Lower leg skin (tissue), 4 donors: Measurements from ENCODE around the gene TMEM45B. TPM values are rescaled to one million over a fixed set of nuclear protein-coding genes. Genes with fewer than 3 reads are reported as not detected.

ENCODE experiments used
- DNase-seq, 2 donors: peaks; one replicate each; pipeline ENCODE4 v3.0.0-alpha.2; 2019; ENCODE audit warnings: low spot score in 2 of 2
- H3K4me3 ChIP-seq: fragments of 200-600 bp; sonication (generic); 2 replicates; pipeline ENCODE4 v1.5.1; 2017; ENCODE audit warnings: mild to moderate bottlenecking, low read depth; ENCODE audit not compliant: poor library complexity, severe bottlenecking
- POLR2A ChIP-seq, 2 donors: fragments of 450-650 bp; IDR thresholded peaks; one replicate each; pipeline ENCODE4 v1.6.1; 2016 to 2017; ENCODE audit warnings: antibody characterized with exemption in 2 of 2, mild to moderate bottlenecking in 1 of 2, moderate library complexity in 1 of 2
- WGBS, 2 donors: methylation state at CpG; one replicate each; pipeline ENCODE4 v1.1.5; 2018; 5-methylcytosine and 5-hydroxymethylcytosine counted together
- intact Hi-C: fragments of 100-400 bp; cut with DNase I; formaldehyde crosslinking; loops from one replicate; pipeline ENCODE4 v1.15.0; 2023; ENCODE audit warnings: low total_unique reads
- total RNA-seq, 4 donors: library from RNA; depleted of rRNA; stranded (reverse); fragments of >200 nt; gene quantifications; one replicate each; pipeline ENCODE4 v1.1.0, GENCODE V29; 2016
- TF ChIP-seq, protein P1 (sequence below), 3 donors: fragments of 450-650 bp; IDR thresholded peaks; one replicate each; pipeline ENCODE4 v1.5.1; 2016; ENCODE audit warnings: antibody characterized with exemption in 3 of 3, mild to moderate bottlenecking in 3 of 3, moderate library complexity in 2 of 3

TMEM45B gene
- total RNA-seq = 10 to 100 TPM; 50.2 to 76.1 (median 55.1) TPM

DNA sequence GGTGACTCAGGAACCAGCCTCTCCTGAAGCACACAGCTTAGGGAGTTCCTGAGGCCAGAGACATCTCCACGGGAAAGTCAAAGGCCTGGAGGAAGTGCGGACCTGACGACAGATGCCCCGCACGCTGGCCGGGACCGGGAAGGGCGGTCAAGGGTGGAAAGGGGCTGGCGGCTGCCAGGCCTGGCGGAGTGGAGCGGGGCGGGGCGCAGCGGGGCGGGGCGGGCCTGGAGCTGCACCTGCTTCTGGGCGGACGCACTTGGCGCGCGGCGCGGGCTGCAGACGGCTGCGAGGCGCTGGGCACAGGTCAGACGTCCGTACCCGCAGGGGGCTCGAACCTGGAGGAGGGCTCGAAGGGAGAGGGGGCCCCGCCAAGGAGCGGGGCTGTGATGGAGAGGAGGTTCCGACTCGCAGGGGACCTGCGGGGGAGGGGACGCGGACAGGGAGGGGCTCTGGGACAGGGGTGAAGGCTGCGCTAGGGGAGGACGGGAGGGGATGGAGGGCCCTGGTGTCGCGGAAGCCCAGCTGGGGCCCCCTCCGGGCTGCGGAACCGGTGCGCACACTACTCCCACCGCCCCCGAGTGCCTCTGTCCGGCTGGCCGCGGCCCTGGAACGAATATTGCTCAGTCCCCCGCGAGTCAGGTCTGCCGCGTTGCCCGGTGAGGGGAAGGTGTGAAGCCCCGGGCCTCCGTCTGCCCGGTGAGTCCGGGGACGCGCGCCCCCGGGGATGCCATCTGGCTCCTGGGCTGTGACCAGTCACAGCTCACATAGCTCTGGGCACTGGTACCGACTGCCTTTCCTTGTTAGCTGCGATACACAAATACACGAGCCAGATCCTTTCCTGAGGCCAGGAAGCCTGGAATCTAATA lies at the start of gene TMEM45B:
TMEM45B (plus strand) TSS at position 253 of the 866 bp plus-strand sequence. CDS start 36,635 bp downstream, outside the sequence.
- no peak for TF ChIP-seq POLR2A (IDR thresholded peaks at IDR 0.05)
- TF ChIP-seq, protein P1, sequence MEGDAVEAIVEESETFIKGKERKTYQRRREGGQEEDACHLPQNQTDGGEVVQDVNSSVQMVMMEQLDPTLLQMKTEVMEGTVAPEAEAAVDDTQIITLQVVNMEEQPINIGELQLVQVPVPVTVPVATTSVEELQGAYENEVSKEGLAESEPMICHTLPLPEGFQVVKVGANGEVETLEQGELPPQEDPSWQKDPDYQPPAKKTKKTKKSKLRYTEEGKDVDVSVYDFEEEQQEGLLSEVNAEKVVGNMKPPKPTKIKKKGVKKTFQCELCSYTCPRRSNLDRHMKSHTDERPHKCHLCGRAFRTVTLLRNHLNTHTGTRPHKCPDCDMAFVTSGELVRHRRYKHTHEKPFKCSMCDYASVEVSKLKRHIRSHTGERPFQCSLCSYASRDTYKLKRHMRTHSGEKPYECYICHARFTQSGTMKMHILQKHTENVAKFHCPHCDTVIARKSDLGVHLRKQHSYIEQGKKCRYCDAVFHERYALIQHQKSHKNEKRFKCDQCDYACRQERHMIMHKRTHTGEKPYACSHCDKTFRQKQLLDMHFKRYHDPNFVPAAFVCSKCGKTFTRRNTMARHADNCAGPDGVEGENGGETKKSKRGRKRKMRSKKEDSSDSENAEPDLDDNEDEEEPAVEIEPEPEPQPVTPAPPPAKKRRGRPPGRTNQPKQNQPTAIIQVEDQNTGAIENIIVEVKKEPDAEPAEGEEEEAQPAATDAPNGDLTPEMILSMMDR (IDR thresholded peaks at IDR 0.05) = no peak
- intact Hi-C loops = no loop called here
- no peak for DNase-seq
- H3K4me3 ChIP-seq = peak within 1 kb of the TSS; percentile 3
- WGBS, 2 donors = 2 to 6% methylated on average over 58 to 61 of the region's 68 CpGs

DNA sequence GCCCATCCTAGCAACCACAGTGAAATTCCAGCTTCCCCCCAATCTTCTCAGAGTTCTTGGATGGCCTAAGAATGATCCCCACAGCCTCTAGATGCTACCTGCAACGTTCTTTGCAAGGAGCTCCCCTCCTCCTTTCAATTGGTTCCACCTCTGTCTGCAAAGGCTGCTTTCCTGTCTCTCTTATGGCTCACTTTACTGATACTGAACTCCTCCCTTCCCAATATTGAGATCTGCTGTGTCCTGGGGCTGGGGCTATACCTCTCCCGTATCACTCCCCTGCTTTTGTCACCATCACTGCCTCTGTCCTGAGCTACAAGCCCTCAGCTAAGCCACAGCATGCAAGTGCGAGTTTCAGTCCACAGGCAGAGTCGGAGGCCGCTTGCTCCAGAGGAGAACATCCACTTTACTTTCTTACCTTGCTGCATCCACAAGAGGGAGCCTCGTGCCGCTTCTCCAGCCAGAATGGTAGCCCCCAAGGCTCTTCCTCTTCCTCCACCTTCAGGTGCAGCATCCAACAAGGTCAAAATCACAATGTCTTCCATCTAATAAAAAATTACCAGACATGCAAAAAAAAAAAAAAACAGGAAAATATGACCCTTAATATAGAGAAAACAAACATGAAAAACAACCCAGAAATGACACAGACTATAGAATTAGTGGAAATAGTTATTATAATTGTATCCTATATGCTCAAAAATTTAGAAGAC lies 48.6 kb upstream of the TMEM45B start:
- no peak overlapping the region for H3K4me3 ChIP-seq
- intact Hi-C loops = no loop called here
- TF ChIP-seq, protein P1 (IDR thresholded peaks at IDR 0.05) = no peak
- no peak for DNase-seq
- 39 to 42% methylated on average over 7 of the region's 7 CpGs for WGBS, 2 donors

DNA sequence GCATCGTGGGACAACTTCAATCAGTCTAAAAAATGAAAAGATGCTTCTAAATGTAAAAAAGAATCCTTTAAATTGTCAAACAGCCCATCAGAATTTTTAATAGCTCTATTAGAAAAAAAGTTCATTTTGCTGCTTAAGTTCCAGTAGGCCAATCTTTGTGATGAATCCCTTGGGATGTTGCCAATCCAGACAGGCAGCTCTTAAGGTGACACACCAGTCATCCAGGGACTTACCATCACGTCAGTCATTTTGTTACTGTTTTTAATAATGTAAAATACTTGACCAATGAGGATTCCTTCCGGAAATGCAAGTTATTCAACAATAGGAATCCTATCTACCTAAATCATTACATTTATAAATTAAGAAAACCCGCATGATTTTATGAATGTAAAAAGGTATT lies 47.8 kb upstream of the TMEM45B start:
- intact Hi-C loops = no loop called here
- no peak overlapping the region for H3K4me3 ChIP-seq
- 63 to 65% methylated on average over 4 of the region's 4 CpGs for WGBS, 2 donors
- TF ChIP-seq, protein P1 (IDR thresholded peaks at IDR 0.05) = no peak
- TF ChIP-seq POLR2A (IDR thresholded peaks at IDR 0.05) = no peak
- no peak for DNase-seq

DNA sequence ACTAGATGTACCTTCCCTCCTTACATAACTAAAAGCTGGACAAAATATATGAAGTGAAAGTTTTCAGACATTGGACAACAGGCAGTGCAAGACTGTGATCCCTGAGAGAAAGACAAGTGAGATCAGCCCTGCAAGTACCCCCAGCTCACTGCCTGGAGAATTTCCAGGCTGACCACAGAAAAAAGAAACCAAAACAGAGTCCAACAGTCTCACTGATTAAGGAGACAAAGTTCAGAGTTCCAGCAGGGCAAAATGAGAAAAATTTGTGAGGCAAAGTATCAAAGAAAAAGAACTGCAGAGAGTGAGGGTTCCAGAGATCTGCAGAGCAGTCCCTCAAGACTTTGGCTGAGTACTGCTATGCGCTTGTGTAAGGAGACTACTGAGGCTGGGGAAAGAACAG lies 47.3 kb upstream of the TMEM45B start:
- no peak for DNase-seq
- 84 to 96% methylated on average over 1 of the region's 1 CpG for WGBS, 2 donors
- TF ChIP-seq, protein P1 (IDR thresholded peaks at IDR 0.05) = no peak
- TF ChIP-seq POLR2A (IDR thresholded peaks at IDR 0.05) = no peak
- H3K4me3 ChIP-seq = no peak overlapping the region
- intact Hi-C loops = no loop called here

DNA sequence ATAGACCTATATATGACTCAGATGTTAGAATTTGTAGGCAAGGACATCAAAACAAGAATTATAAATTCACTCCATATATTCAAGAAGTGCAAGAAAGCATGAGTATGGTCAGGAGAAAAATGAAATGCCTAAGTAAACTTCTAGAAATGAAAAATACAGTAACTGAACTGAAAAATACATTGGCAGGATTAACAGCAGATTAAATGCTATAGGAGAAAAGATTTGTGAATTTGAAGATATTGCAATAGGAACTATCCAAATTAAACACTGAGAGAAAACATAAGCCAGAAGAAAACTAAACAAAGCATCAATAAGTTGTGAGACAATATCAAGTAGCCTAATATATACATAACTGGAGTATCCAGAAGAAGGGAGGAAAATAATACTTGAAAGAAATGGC lies 46.6 kb upstream of the TMEM45B start:
- no peak overlapping the region for H3K4me3 ChIP-seq
- intact Hi-C loops = no loop called here
- DNase-seq = no peak
- no peak for TF ChIP-seq POLR2A (IDR thresholded peaks at IDR 0.05)
- TF ChIP-seq, protein P1 (IDR thresholded peaks at IDR 0.05) = no peak
